HepG2 (cell line): ENCODE measurements around the gene RAD54L2. TPM values are rescaled to one million over a fixed set of nuclear protein-coding genes. Genes with fewer than 3 reads are reported as not detected.

Experiments used
- ADNP ChIP-seq: sonication (generic); formaldehyde crosslinking; IDR thresholded peaks from 2 replicates; pipeline ENCODE4 v1.4.0; 2020; ENCODE audit warnings: missing genetic modification reagents
- ARHGAP35 ChIP-seq: sonication (generic); formaldehyde crosslinking; IDR thresholded peaks from 2 replicates; pipeline ENCODE4 v1.9.0; 2022; ENCODE audit warnings: mild to moderate bottlenecking, inconsistent platforms, moderate library complexity, missing genetic modification reagents, borderline replicate concordance
- ARID3A ChIP-seq: IDR thresholded peaks from 2 replicates; pipeline ENCODE4 v1.6.1; 2012; ENCODE audit warnings: low read depth, low read length, improper control_type of control experiment
- ARID5B ChIP-seq: IDR thresholded peaks from 2 replicates; pipeline ENCODE4 v1.4.0; 2020; ENCODE audit warnings: mild to moderate bottlenecking, missing genetic modification reagents
- CBX1 ChIP-seq: IDR thresholded peaks from one replicate; pipeline ENCODE4 v1.6.1; 2016; ENCODE audit warnings: antibody characterized with exemption, low read depth
- CBX2 ChIP-seq, 2 experiments: fragments of 200-600 bp in 1 of 2; sonication (generic); formaldehyde crosslinking in 1 of 2; IDR thresholded peaks; 2 replicates each; pipeline versions ENCODE4 v1.7.0 to v1.8.1; 2018 to 2022; ENCODE audit warnings: low read depth in 2 of 2, low read length in 1 of 2, mild to moderate bottlenecking in 1 of 2, missing genetic modification reagents in 1 of 2
- FLYWCH1 ChIP-seq: sonication (generic); formaldehyde crosslinking; IDR thresholded peaks from 2 replicates; pipeline ENCODE4 v1.8.1; 2023; ENCODE audit warnings: mild to moderate bottlenecking, missing genetic modification reagents
- FOXK2 ChIP-seq: fragments of 450-650 bp; IDR thresholded peaks from 2 replicates; pipeline ENCODE4 v1.6.1; 2016
- HNF1B ChIP-seq: sonication (generic); formaldehyde crosslinking; IDR thresholded peaks from 2 replicates; pipeline ENCODE4 v1.5.1; 2020; ENCODE audit warnings: mild to moderate bottlenecking, moderate library complexity, missing genetic modification reagents
- MAF1 ChIP-seq: sonication (generic); formaldehyde crosslinking; IDR thresholded peaks from 2 replicates; pipeline ENCODE4 v1.5.0; 2020; ENCODE audit warnings: missing genetic modification reagents, borderline replicate concordance
- MEF2D ChIP-seq: sonication (generic); formaldehyde crosslinking; IDR thresholded peaks from 2 replicates; pipeline ENCODE4 v1.5.1; 2020; ENCODE audit warnings: mild to moderate bottlenecking, missing genetic modification reagents
- SIX4 ChIP-seq: sonication (generic); formaldehyde crosslinking; IDR thresholded peaks from 2 replicates; pipeline ENCODE4 v1.4.0; 2020; ENCODE audit warnings: missing genetic modification reagents
- SMAD3 ChIP-seq: sonication (generic); formaldehyde crosslinking; IDR thresholded peaks from 2 replicates; pipeline ENCODE4 v1.4.0; 2020; ENCODE audit warnings: missing genetic modification reagents
- THAP7 ChIP-seq: sonication (generic); formaldehyde crosslinking; IDR thresholded peaks from 2 replicates; pipeline ENCODE4 v1.8.1; 2023; ENCODE audit warnings: mild to moderate bottlenecking, missing genetic modification reagents
- ZFP1 ChIP-seq: IDR thresholded peaks from 2 replicates; pipeline ENCODE4 v1.6.1; 2016
- ZNF337 ChIP-seq: sonication (generic); formaldehyde crosslinking; IDR thresholded peaks from 2 replicates; pipeline ENCODE4 v1.5.1; 2020; ENCODE audit warnings: missing genetic modification reagents, low read depth, mild to moderate bottlenecking, borderline replicate concordance
- ZNF547 ChIP-seq: sonication (generic); formaldehyde crosslinking; IDR thresholded peaks from 2 replicates; pipeline ENCODE4 v1.5.1; 2020; ENCODE audit warnings: mild to moderate bottlenecking, missing genetic modification reagents
- ZNF616 ChIP-seq: sonication (generic); formaldehyde crosslinking; IDR thresholded peaks from 2 replicates; pipeline ENCODE4 v1.5.0; 2020; ENCODE audit warnings: low read depth, mild to moderate bottlenecking, missing genetic modification reagents
- ZUFSP ChIP-seq: sonication (generic); formaldehyde crosslinking; IDR thresholded peaks from 2 replicates; pipeline ENCODE4 v1.9.0; 2021; ENCODE audit warnings: missing genetic modification reagents, mild to moderate bottlenecking, borderline replicate concordance
- polyA plus RNA-seq, 8 experiments: library from polyadenylated mRNA; depleted of rRNA in 3 of 8; stranded (reverse) in 7 of 8; unstranded in 1 of 8; fragments of >200 nt; fragmentation: Illumina TruSeq in 4 of 8; extraction: Trizol in 4 of 8; gene quantifications; 2 replicates each; pipeline versions ENCODE4 v1.2.1 to v1.2.3, GENCODE V29; 2011 to 2016; ENCODE audit warnings: low read depth in 4 of 8, missing spikeins in 1 of 8, mixed read lengths in 1 of 8; ENCODE audit not compliant: insufficient read depth in 1 of 8
- total RNA-seq, 5 experiments: library from RNA; depleted of rRNA; stranded (reverse); fragments of >200 nt; fragmentation: Illumina TruSeq; extraction: Trizol; gene quantifications; 2 replicates each; pipeline ENCODE4 v1.2.3, GENCODE V29; 2016; ENCODE audit warnings: low read depth in 1 of 5

The RAD54L2 gene
- total and polyA plus RNA-seq, 2 of the 13 experiments (the other 11 are each of a cell fraction or from before 2014, with no cell fraction given) = 5.5 to 14.8 TPM

GRCh38 chr3:51498876-51499738 is 39.4 kb upstream of the RAD54L2 start (continued):
- TF ChIP-seq ARID3A (no peak), CBX2 (IDR thresholded peaks at IDR 0.05; ENCODE audit: low read depth, low read length) (no peak), CBX2 (CRISPR knock-in tag; IDR thresholded peaks at IDR 0.05; ENCODE audit: low read depth) (no peak), ARID5B (CRISPR knock-in tag) (peak; percentile 36; the same call in 1 of the 2 replicates), ZNF547 (CRISPR knock-in tag) (no peak), SMAD3 (CRISPR knock-in tag) (peak; percentile 66), ZNF616 (CRISPR knock-in tag) (peak; percentile 79; the same call in 1 of the 2 replicates), HNF1B (CRISPR knock-in tag) (peak; percentile 50; the same call in 1 of the 2 replicates), ZUFSP (CRISPR knock-in tag) (no peak), FOXK2 (peak; percentile 70), MEF2D (CRISPR knock-in tag) (peak; percentile 43; the same call in 1 of the 2 replicates), ARHGAP35 (CRISPR knock-in tag) (no peak), ZFP1 (CRISPR knock-in tag) (no peak), FLYWCH1 (no peak), SIX4 (CRISPR knock-in tag) (no peak), ADNP (CRISPR knock-in tag) (no peak), CBX1 (no peak), ZNF337 (CRISPR knock-in tag) (no peak), THAP7 (CRISPR knock-in tag) (0 out of 2 replicates have a peak, but pooled peaks have one; percentile 66), MAF1 (CRISPR knock-in tag) (no peak)
